Activated naive CD8-positive, alpha-beta T cell treated with anti-CD3 and anti-CD28 coated beads for 36 hours (primary cell): ENCODE measurements around the gene IP6K3. TPM values are rescaled to one million over a fixed set of nuclear protein-coding genes. Genes with fewer than 3 reads are reported as not detected.

ENCODE experiments used
- DNase-seq: peaks from one replicate; pipeline ENCODE4 v3.0.0; 2021
- H3K27ac Mint-ChIP-seq: one replicate; pipeline ENCODE4 v1.8.0; 2022; ENCODE audit warnings: mild to moderate bottlenecking, moderate library complexity, mixed read lengths
- H3K27me3 Mint-ChIP-seq: one replicate; pipeline ENCODE4 v1.8.0; 2022; ENCODE audit warnings: mild to moderate bottlenecking, mixed read lengths
- H3K36me3 Mint-ChIP-seq: one replicate; pipeline ENCODE4 v1.8.0; 2021; ENCODE audit warnings: mild to moderate bottlenecking, mixed read lengths
- H3K4me1 Mint-ChIP-seq: one replicate; pipeline ENCODE4 v1.8.0; 2021; ENCODE audit warnings: mixed read lengths
- H3K4me3 Mint-ChIP-seq: one replicate; pipeline ENCODE4 v1.8.0; 2022; ENCODE audit warnings: mild to moderate bottlenecking, moderate library complexity, mixed read lengths
- H3K9me3 Mint-ChIP-seq: one replicate; pipeline ENCODE4 v1.8.0; 2022; ENCODE audit warnings: mixed read lengths
- total RNA-seq, 2 experiments: library from RNA; stranded (reverse); gene quantifications; one replicate each; pipeline ENCODE4 v1.2.3, GENCODE V29; 2021

Gene IP6K3
- total RNA-seq, 2 experiments from 2014 or later, result not detected

DNA sequence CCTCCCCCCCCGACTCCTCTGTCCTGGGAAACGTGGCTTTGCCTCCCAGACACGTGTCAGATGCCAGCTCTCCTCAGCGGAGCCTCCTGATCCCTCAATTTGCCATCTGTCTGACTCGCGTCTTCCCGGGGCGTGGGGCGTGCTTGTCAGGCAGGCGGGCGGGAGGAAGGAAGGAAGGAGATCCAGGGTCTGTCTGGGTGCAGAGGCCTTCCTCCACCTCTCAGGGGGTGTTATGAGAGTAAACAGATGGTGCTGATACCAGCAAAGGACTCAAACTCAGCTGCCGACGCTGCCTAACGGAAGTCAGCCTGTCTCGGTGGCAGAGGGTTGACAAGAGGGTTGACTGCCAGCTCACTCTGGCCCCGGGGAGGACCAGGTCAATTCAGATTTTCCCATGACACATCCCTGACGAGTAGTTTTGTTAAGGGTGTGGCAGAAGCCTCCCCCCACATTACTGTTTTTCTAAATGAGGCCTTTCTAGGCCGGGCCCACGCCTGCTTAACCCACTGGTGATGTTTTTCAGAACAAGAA lies 52.2 kb downstream of the IP6K3 start:
- no peaks in the 10 kb centered on the region for H3K27me3 Mint-ChIP-seq
- H3K4me1 Mint-ChIP-seq, result peaks cover 59% of the 10 kb centered on the region
- H3K36me3 Mint-ChIP-seq, result peaks cover 44% of the 10 kb centered on the region
- peak overlapping the region; percentile 18 for H3K4me3 Mint-ChIP-seq
- H3K27ac Mint-ChIP-seq, result peak overlapping the region; percentile 93
- DNase-seq, result peak; percentile 71
- H3K9me3 Mint-ChIP-seq, result no peaks in the 10 kb centered on the region

DNA sequence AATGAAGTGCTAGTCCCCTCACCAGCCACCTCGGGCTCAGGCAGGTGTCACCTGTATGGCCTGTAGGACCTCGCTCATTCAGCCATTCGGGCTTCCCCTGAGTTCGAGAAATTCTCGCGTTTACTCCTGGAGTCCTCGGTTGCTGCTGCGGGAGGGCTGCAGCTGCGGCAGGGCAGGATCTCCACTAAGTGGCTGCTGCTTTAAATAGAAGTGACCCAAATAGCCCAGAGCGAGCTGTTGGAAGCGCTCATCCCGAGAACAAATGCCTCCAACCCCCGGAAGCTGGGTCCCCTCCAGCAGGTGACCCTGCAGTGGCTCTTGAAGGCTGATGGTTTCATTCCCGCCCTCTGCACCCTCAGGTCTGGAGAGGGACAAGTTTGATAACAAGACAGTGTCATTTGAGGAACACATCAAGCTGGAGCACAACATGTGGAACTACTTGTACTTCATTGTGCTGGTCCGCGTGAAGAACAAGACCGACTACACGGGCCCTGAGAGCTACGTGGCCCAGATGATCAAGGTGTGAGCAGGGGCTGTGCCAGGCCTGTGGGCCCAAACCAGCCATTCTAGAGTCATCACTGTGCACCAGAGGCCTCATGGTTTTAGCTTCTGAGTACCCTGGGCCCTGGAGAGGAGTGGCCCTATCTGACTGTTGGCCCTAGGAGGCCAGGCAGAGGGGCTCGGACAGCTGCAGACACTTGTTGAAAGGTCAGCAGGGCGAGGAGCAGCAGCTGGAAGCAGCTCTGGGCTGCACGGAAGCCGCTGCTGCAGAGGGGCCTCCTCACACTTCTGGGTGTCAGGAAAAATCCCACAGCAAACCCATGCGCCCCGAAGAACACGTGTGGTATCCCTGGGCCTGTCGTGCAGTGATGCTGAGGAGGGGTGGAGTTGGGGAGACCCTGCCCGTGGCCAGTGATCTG lies 53.3 kb downstream of the IP6K3 start:
- no peak for DNase-seq
- Mint-ChIP-seq H3K27me3 (no peaks in the 10 kb centered on the region), H3K4me1 (peaks cover 59% of the 10 kb centered on the region), H3K36me3 (peaks cover 45% of the 10 kb centered on the region), H3K9me3 (no peaks in the 10 kb centered on the region), H3K4me3 (no peak overlapping the region), H3K27ac (peak overlapping the region; percentile 93)

DNA sequence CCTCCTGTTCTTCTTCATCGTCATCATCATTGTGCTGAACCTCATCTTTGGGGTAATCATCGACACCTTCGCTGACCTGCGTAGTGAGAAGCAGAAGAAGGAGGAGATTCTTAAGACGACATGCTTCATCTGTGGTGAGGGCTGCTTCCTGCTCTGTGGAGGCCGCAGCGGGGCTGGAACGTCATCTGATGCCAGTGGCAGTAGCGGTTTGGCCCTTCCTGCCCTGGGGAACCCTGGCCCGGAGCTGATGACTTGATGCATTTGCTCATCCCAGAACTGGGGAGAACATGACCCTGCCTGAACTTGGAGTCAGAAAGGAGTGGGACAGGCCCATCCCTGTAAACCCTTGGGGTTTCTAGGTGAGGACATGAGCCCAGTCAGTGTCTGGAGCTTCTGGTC lies 53.9 kb downstream of the IP6K3 start:
- Mint-ChIP-seq H3K27me3 (no peaks in the 10 kb centered on the region), H3K4me3 (peak overlapping the region; percentile 2), H3K4me1 (peaks cover 59% of the 10 kb centered on the region), H3K27ac (peak overlapping the region; percentile 80), H3K9me3 (no peaks in the 10 kb centered on the region), H3K36me3 (peaks cover 45% of the 10 kb centered on the region)
- DNase-seq, result peak; percentile 68

DNA sequence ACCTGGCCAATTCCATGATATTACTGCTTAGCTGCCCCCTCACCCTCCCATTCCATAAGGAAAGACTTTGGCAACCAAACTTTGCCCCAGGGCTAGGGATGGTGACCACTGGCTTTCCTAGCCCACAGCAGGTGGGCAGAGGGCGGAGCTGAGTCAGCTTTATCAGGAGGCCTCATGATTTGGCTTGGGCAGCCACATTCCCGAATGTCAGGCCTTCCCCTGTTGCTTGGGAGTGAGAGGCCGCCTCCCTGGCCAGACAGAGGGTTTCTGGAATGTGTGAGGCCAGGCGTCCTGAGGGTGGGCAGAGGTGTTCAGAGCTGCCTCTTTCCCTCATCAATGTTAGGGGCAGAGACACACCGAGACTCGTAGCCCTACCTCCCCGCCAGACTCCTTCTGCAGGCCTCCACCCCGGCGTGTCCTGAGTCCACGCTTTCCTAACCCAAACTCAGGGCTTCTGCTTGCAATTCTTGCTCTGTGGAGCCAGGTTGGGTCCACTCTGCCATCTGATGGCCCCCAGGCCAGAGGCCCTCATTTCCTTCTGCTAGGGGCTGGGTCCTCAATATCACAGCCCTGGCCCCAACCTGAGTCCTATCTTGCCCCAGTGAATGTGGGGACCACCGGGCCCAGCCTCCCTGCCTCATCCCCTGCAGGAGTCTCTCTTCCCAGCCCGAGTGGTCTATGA lies 54.5 kb downstream of the IP6K3 start:
- Mint-ChIP-seq H3K27me3 (no peaks in the 10 kb centered on the region), H3K9me3 (no peaks in the 10 kb centered on the region), H3K36me3 (peaks cover 41% of the 10 kb centered on the region), H3K4me3 (peak overlapping the region; percentile 2), H3K4me1 (peaks cover 54% of the 10 kb centered on the region), H3K27ac (peak overlapping the region; percentile 80)
- DNase-seq, result no peak

DNA sequence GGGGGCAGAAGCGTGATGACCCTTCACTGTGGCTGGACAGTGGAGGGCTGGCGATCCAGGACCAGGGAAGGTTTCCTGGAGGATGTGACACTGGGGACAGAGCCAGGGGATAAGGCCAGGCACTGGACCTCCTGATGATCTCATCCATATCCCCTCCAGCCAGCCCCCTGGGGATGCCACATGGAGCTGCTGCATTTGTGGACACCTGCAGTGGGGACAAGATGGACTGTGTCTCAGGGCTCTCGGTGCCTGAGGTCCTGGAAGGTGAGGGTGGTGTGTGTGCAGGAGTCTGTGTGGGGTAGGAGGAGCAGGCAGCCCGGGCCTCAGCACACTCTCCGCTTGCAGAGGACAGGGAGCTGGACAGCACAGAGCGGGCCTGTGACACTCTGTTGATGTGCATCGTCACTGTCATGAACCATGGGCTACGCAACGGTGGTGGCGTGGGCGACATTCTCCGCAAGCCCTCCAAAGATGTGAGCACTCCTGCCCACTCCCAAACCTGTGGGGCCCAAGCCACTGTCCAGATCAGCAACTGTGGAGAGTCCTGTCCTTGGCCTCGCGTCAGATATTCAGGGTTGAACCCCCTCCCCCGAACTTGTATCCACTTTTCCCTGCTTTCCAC lies 55.1 kb downstream of the IP6K3 start:
- Mint-ChIP-seq H3K4me3 (no peak overlapping the region), H3K4me1 (peaks cover 47% of the 10 kb centered on the region), H3K27me3 (no peaks in the 10 kb centered on the region), H3K9me3 (no peaks in the 10 kb centered on the region), H3K36me3 (peaks cover 42% of the 10 kb centered on the region), H3K27ac (no peak overlapping the region)
- no peak for DNase-seq

DNA sequence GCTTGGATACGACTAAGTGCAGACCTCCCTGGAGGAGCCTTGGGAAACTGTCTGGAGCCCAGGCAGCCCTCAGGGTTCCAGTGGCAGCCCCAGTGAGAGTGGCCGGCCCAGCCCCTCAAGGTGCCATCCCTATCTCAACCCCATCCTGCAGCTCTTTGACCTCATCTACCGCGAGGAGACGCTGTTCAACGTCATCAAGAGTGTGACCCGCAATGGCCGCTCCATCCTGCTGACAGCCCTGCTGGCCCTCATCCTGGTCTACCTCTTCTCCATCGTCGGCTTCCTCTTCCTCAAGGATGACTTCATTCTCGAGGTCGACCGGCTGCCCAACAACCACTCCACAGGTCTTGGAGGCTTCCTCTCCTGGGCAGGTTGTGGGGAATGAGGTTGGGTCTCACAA lies 55.9 kb downstream of the IP6K3 start:
- Mint-ChIP-seq H3K27ac (no peak overlapping the region), H3K9me3 (no peaks in the 10 kb centered on the region), H3K4me3 (no peak overlapping the region), H3K36me3 (peaks cover 38% of the 10 kb centered on the region), H3K27me3 (no peaks in the 10 kb centered on the region), H3K4me1 (peaks cover 39% of the 10 kb centered on the region)
- DNase-seq, result no peak

DNA sequence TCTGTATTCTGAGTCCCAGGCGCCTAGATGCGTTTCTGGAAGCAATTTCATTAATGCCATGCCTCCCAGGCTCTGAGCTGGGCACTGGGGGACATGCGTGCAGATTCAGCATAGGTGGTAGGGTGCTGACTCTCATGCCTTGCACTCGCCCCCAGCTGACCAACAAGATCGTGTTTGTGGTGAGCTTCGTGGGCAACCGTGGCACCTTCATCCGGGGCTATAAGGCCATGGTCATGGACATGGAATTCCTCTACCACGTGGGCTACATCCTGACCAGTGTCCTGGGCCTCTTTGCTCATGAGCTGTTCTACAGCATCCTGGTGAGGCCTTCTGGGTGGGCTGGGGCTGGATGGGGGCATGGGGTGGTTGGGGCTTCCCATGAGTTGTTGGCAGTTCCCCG lies 56.8 kb downstream of the IP6K3 start:
- no peak for DNase-seq
- no peak overlapping the region for H3K27ac Mint-ChIP-seq
- H3K4me1 Mint-ChIP-seq, result peaks cover 32% of the 10 kb centered on the region
- peaks cover 33% of the 10 kb centered on the region for H3K36me3 Mint-ChIP-seq
- no peaks in the 10 kb centered on the region for H3K9me3 Mint-ChIP-seq
- H3K4me3 Mint-ChIP-seq, result no peak overlapping the region
- H3K27me3 Mint-ChIP-seq, result no peaks in the 10 kb centered on the region

DNA sequence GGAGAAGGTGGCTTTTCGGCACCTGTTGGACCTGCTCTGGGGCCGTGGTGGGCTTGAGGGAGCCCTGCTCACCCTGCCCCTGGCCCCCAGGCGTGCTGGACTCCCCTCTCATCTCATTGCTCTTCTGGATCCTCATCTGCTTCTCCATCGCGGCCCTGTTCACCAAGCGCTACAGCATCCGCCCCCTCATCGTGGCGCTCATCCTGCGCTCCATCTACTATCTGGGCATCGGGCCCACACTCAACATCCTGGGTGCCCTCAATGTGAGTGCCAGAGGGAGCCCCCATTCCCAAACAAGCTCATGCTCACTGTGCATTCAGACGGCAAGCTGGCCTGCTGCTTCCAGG lies 57.6 kb downstream of the IP6K3 start:
- H3K27ac Mint-ChIP-seq, result no peak overlapping the region

DNA sequence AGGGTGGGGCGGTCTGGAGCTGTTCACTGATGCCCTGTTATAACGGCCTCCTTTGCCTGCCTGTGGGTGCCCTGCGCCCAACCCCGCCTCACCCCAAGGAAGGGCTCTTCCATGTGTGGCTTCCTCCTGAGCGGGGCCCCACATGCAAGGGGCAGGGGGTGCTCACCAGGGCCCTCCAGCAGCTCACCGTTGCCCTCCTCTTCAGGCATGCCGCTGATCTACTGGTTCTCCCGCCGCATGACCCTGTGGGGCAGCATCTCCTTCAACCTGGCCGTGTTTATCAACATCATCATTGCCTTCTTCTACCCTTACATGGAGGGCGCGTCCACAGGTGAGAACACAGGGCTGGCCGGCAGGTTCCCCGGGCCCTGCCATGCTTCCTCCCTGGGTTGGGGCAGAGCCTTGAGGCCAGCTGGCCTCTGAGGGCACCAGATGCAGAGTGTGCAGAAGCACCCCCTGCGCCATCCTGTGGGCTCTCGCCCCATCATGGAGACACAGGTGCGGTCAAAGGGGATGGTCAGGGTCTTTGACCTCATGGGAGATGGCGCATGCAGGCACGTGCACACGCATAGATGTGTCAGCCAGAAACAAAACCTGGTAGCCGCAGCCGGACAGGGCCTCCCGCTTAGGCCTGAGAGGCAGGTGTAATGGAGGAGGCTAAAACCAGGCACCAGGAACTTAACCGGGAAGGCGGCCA lies 58.1 kb downstream of the IP6K3 start:
- Mint-ChIP-seq H3K27ac (no peak overlapping the region), H3K4me1 (peaks cover 19% of the 10 kb centered on the region), H3K9me3 (no peaks in the 10 kb centered on the region), H3K27me3 (no peaks in the 10 kb centered on the region), H3K36me3 (peaks cover 34% of the 10 kb centered on the region), H3K4me3 (no peak overlapping the region)
- DNase-seq, result no peak

More for the DNA sequence above, 57.6 kb downstream of the IP6K3 start:
- Mint-ChIP-seq H3K27me3 (no peaks in the 10 kb centered on the region), H3K4me1 (peaks cover 25% of the 10 kb centered on the region), H3K36me3 (peaks cover 34% of the 10 kb centered on the region), H3K9me3 (no peaks in the 10 kb centered on the region), H3K4me3 (no peak overlapping the region)
- no peak for DNase-seq

DNA sequence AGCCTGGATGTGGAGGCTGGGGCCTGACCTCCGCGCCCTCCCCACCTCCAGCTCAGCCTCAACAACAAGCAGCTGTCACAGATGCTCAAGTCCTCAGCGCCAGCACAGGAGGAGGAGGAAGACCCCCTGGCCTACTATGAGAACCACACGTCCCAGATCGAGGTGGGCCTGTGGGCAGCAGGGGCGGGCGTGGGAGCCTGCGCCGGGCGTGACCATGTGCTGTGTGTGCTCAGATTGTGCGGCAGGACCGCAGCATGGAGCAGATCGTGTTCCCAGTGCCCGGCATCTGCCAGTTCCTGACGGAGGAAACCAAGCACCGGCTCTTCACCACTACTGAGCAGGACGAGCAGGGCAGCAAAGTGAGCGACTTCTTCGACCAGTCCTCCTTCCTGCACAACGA lies 58.7 kb downstream of the IP6K3 start:
- Mint-ChIP-seq H3K9me3 (no peaks in the 10 kb centered on the region), H3K27ac (no peak overlapping the region), H3K4me1 (peaks cover 13% of the 10 kb centered on the region), H3K36me3 (peaks cover 32% of the 10 kb centered on the region), H3K4me3 (no peak overlapping the region), H3K27me3 (no peaks in the 10 kb centered on the region)
- DNase-seq, result no peak

DNA sequence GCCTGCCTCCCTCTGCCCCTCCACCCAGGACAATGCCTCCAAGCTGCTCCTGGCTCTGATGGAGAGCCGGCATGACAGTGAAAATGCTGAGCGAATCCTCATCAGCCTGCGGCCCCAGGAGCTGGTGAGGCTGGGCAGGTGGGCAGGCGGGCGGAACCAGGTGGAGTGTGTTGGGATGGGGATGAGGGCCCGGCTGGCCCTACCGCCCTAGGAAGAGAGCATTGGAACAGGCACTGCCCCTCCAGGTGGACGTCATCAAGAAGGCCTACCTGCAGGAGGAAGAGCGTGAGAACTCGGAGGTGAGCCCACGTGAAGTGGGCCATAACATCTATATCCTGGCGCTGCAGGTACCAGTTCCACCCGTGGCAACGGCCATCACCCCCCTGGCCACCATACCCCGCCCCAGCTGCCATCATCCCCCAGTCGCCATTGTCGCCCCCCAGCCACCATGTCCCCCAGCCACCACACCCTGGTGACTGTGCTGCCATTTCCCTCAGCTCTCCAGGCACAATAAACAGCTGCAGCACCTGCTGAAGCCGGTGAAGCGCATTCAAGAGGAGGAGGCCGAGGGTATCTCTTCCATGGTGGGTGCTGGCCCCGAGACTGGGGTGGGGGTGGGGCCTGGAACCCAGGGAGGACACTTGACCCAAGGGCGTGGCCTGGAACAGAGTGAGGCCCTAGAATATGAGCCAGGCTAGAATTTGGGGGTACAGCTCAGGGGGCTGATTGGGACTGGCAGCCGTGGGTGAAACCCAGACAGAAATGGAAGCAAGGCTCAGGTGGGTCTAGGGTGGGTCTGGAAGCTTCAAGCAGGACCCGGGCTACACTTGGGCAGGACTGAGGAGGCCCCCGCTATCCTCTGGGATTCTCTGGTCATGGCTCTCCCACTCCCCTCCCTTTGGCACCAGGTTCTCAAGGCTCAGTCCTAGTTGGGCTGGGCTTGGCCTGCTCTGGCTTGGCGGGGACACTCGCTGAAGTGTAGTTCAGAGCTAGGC lies 59.4 kb downstream of the IP6K3 start:
- H3K27me3 Mint-ChIP-seq, result no peaks in the 10 kb centered on the region
- no peaks in the 10 kb centered on the region for H3K9me3 Mint-ChIP-seq
- DNase-seq, result no peak
- H3K36me3 Mint-ChIP-seq, result peaks cover 26% of the 10 kb centered on the region
- peaks cover 8% of the 10 kb centered on the region for H3K4me1 Mint-ChIP-seq
- no peak overlapping the region for H3K4me3 Mint-ChIP-seq
- H3K27ac Mint-ChIP-seq, result no peak overlapping the region

DNA sequence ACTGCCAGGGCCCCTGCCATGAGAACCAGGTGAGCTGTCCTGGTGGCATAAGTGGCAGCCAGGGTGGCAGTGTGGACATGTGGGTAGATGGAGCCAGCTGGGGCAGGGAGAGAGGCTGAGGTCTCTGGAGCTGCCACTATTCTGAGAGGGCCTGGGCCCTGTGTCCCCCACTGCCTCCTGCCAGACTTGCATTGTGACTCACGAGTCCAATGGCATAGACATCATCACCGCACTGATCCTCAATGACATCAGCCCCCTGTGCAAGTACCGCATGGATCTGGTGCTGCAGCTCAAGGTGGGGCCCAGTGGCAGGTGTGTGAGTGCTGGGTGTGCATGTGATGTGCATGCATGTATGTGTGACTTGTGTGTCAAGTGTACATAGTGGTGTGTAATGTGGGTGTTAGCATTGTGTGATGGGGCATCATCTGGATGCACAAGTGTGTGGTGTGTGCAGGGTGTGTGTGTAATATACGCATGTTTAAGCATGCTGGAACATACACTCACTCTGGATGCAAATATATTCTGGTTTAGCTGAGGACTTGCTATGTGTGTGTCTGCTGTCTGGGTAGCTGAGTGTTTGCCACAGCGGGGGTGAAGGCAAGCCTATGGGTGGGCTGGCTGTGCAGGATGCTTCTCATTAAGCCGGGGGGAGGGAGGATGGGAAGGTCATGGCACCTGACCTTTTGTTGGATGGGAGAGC lies 60.3 kb downstream of the IP6K3 start:
- Mint-ChIP-seq H3K4me3 (no peak overlapping the region), H3K4me1 (peaks cover 2% of the 10 kb centered on the region), H3K9me3 (no peaks in the 10 kb centered on the region), H3K27ac (no peak overlapping the region), H3K27me3 (no peaks in the 10 kb centered on the region), H3K36me3 (peaks cover 20% of the 10 kb centered on the region)
- no peak for DNase-seq

DNA sequence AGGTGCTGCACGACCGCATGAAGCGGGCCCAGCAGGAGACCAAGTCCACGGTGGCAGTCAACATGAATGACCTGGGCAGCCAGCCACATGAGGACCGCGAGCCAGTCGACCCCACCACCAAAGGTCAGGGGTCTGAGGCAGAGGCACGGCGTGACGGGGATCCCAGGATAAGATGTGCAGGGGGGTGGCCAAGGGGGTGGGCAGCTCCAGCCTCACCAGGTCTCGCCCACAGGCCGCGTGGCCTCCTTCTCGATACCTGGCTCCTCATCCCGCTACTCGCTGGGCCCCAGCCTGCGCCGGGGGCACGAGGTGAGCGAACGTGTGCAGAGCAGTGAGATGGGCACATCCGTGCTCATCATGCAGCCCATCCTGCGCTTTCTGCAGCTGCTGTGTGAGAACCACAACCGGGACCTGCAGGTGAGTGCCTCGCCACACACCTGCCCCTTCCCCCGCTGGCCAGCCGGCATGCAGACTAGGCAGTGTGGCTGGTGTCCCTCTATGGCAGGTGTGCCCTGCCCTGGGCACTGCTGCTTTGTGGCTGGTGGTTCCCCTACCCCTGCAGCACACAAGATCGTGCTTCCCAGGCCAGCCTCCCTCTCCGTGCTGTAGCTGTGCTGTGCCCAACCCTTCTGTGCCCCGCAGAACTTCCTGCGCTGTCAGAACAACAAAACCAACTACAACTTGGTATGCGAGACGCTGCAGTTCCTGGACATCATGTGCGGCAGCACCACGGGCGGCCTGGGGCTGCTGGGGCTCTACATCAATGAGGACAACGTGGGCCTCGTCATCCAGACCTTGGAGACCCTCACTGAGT lies 61.1 kb downstream of the IP6K3 start:
- Mint-ChIP-seq H3K27ac (no peak overlapping the region), H3K36me3 (peaks cover 16% of the 10 kb centered on the region), H3K4me1 (peaks cover 2% of the 10 kb centered on the region), H3K27me3 (no peaks in the 10 kb centered on the region), H3K9me3 (no peaks in the 10 kb centered on the region), H3K4me3 (no peak overlapping the region)
- DNase-seq, result no peak
